GM20000 (cell line): ENCODE data around the gene NPEPPS.
"Not testable (repeated sequence)": the region's sequence is repeated elsewhere in the genome, so short reads cannot be mapped to it uniquely, and the experiment has no call there.

Source experiments
- DNase-seq: peaks from one replicate; pipeline ENCODE4 v3.0.0; 2012; ENCODE audit warnings: low spot score
- CTCF ChIP-seq: IDR thresholded peaks from 2 replicates; pipeline ENCODE4 v1.5.1; 2012; ENCODE audit warnings: mild to moderate bottlenecking, control low read depth; ENCODE audit errors: extremely low read depth, missing control alignments

NPEPPS gene

DNA sequence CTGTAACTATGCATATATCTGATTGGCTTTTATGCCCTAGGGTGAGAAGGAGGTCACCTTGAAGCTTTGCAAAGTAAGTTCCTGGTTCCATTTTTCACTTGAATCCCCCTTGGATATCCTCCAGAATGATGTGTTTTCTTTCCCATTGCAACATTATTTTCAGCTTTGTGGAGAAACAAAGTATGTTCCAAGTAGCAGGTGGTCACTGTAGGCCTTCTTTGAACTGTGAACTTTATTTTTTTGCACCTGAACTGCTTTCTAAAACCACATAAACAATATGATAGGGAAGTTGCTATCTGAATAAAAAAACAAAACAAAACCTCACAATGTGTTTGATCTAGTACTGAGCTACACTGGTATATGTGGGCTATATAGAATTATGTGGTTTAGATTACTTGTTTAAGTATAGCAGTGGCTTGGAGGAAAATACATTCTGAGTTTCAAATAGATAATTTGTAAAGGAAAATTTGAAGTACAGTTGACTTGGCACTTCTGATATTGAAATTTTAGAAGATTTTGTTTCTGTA lies 29.7 kb downstream of the NPEPPS start:
- DNase-seq: not testable (repeated sequence)

DNA sequence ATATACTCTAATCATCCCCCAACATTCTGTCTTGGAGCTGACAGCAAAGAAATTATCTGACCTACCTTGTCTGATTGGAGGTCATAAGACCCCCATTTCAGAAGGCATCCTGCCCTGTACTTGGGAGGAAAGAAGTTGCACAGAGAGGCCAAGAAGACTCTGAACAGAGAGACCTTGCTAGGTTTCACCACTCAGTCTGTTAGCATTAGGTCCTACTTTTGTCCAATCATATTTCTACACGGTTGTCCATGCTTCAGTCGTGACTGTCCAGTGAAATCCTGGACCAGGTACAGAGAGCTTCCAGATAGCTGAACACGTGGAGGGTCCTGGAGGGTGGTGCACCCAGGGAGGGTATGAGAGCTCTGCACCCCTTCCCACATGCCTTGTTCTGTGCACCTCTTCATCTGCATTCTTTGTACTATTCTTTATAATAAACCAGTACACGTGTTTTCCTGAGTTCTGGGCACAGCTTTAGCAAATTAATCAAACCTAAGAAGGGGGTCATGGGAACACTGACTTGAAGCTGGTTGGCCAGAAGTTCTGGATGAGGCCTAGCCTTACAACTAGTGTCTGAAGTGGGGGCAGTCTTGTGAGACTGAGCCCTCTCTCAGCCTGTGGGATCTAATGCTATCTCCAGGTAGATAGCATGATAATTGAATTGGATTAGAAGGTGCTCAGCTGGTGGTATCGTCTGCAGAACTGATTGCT lies 30.9 kb downstream of the NPEPPS start:
- not testable (repeated sequence) for DNase-seq

DNA sequence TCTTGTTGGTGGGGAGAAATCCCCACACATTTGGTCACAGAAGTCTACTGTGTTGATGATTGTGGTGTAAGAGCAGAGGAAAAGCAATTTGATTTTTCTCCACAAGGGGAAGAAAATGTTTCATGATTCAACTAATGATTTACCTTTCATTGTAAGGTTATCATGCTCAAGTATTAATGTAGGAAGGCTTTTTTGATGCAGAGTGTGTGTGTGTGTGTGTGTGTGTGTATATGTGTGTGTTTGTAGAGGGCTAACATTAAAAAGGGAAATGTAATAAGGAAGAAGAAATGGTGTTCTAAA lies 31.4 kb downstream of the NPEPPS start:
- not testable (repeated sequence) for DNase-seq

DNA sequence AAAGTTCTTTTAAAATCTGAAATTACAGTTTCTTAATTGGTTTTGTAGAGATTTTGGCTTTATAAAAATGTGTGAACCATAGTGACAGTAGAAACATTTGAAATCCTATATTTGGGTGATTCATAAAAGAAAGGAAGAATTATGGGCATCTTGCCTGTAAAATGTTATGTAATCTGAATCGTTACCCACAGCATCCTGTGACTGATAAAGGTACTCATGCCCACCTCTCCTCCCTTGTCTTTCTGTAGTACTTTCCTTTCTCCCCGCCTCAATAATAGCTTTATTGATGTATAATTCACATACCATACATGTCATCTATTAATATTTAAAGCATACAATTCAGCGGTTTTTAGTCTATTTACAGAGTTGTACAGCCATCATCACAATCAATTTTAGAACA lies 36.4 kb downstream of the NPEPPS start:
- not testable (repeated sequence) for DNase-seq

DNA sequence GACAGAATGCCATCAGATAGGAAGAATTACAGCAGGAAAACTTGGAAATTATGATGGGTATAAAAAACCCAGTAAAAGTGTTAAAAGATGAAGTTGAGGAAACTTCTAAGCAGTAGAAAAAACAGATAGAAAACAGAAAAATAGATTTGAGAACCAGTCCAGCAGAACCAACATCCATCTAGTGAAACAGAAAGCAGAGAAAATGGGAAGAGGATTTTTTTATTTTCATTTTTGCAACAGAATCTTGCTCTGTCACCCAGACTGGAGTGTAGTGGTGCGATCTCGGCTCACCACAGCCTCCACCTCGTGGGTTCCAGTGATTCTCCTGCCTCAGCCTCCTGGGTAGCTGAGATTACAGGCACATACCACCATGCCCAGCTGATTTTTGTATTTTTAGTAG lies 41.7 kb downstream of the NPEPPS start:
- not testable (repeated sequence) for DNase-seq

GRCh38 chr17:47582416-47582815 lies 51.5 kb downstream of the NPEPPS start:
- not testable (repeated sequence) for DNase-seq

GRCh38 chr17:47586378-47587055 lies 55.6 kb downstream of the NPEPPS start:
- not testable (repeated sequence) for DNase-seq

DNA sequence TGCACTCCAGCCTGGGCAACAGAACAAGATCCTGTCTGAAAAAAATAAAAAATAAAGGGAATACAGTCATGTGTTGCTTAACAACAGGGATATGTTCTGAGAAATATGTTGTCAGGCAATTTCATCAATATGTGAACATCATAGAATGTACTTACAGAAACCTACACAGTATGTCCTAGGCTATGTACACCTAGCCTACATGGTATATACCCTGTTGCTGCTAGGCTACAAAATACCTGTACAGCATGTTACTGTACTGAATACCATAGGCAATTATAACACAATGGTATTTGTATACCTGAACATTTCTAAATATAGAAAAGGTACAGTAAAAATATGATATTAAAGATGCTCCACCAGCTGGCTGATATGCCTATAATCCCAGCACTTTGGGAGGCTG lies 62.6 kb downstream of the NPEPPS start:
- DNase-seq: not testable (repeated sequence)

- no peak for DNase-seq
- no peak for TF ChIP-seq CTCF
These were observed 73.1 kb downstream of the NPEPPS start for GRCh38 chr17:47603830-47604597.

DNA sequence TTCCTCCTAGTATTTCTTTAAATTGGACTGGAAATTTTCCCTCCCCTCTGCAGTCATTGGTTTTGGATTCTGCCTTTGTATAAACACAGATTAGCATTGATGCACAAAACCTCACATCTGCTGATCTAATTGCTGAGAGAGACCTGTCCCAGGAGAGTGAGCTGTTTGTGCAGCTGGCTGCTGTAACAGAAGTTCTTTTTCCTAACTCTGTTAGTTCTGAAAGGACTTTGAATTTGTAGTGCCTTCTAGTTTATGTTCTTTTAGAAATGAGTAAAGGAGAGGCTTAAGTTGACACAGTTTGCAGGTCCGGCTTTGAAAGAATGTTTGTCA lies 73.7 kb downstream of the NPEPPS start:
- DNase-seq: no peak

DNA sequence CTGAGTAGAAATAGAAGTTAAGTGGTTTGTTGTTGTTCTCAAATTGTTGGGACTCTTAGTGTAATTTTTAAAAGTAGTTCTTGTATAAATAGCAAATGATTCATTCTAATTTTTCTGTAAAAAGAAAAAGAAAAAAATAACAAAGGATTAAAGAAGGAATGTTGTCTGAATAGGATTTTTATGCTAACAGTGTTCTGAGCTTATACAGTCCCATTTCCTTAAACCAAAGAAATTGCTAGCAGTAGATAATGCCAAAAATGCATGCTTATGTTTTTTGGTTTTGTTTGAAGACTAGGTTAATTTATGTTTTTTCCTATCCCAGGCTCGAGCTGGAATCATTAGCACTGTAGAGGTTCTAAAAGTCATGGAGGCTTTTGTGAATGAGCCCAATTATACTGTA lies 74.1 kb downstream of the NPEPPS start:
- no peak for DNase-seq
- no peak for TF ChIP-seq CTCF

More for the DNA sequence above, 73.7 kb downstream of the NPEPPS start:
- no peak for TF ChIP-seq CTCF

GRCh38 chr17:47607481-47607880 lies 76.6 kb downstream of the NPEPPS start:
- no peak for DNase-seq
- TF ChIP-seq CTCF: no peak
